GM19328 (cell line): Measurements from ENCODE around the gene TPSG1.
"Not testable (repeated sequence)": the region's sequence is repeated elsewhere in the genome, so short reads cannot be mapped to it uniquely, and the experiment has no call there.

Experiments
- ATAC-seq: cut with Tn5 transposase; IDR thresholded peaks from one replicate; pipeline ENCODE4 v1.9.1; 2021; ENCODE audit warnings: mild to moderate bottlenecking, moderate library complexity; ENCODE audit not compliant: unreplicated experiment

Gene TPSG1

DNA sequence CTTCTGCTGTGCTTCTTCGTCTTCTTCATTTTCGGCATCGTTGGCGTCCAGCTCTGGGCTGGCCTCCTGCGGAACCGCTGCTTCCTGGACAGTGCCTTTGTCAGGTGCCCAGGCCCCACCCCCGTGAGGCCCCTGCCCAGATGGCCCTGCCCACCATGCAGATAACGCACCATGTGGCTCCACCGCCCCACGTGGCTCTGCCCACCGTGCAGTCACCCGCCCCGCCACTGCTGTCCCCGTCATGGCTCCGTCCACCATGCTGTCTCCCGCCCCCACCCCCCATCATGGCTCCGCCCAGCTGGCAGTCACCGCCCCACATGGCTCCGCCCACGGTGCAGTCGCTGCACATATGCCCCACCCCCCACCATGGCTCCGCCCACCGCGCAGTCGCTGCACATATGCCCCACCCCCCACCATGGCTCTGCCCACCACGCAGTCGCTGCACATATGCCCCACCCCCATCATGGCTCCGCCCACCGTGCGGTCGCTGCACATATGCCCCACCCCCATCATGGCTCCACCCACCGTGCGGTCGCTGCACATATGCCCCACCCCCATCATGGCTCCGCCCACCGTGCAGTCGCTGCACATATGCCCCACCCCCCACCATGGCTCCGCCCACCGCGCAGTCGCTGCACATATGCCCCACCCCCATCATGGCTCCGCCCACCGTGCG lies 26.3 kb downstream of the TPSG1 start:
- not testable (repeated sequence) for ATAC-seq

DNA sequence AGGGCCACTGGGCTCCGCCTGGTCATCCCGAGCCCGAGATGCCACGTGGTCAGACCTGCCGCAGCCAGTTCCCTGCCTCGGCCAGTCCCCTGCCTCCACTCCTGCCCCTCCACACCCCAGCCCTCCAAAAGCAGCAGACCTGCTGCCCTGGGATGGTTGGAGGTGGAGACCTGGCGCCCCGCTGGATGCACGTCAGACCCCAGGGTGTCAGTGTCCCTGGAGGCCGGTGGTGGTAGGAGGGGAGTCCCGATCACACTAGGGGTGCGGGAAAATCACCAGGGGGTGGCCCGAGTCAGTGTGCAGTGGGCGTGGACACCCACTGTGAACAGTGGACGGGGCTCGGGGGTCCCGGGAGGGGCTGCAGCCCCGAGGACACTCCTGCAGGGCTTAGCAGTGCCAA lies 26.9 kb downstream of the TPSG1 start:
- no peak for ATAC-seq

DNA sequence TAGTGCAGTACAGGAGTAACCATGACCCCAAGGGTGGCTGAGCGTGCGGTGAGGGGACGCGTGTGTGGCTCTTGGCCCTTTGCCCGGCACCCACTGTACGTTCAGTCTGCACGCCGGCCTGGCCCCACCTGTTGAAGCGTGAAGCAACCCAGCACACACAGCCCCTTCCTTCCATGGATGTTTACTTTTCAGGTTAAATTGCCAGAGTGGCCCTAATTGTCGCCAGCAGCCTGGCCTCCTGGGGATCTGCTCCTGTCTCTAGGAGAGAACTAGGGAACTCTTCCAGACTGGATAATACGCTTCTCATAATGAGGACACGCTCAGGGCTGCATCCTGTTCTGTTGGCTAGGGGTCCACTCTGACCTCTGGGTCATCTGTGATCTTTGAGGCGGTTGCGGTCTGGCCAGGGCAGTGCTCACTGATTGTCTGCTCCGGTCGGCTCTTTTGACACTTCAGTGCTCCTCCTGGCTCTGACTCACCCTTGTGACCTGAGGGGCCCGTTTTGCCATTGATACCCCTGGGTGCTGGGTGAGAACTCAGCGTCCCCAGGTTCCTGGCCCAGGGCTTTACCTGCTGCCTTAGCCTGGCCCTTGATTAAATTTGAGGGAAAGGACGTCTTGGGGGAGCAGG lies 27.7 kb downstream of the TPSG1 start:
- ATAC-seq = no peak

DNA sequence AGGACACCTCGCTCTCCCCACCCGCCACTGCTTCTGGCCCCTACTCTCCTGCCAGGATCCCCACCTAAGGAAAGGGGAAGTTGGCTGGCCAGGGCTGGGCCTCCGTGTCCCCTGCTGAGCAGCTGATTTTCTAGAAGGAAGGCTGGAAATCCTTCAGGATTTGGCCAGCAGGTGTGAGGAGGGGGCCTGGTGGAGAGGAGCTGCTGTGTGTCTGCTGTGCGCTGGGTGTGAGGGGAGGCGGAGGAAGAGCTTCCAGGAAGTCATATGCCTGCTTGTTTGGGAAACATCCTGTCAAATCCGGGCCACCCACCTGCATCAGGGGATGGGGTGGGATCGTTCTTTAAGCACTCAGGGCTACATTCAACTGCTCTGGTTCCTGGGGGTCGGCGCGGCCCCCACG lies 28.6 kb downstream of the TPSG1 start:
- no peak for ATAC-seq

DNA sequence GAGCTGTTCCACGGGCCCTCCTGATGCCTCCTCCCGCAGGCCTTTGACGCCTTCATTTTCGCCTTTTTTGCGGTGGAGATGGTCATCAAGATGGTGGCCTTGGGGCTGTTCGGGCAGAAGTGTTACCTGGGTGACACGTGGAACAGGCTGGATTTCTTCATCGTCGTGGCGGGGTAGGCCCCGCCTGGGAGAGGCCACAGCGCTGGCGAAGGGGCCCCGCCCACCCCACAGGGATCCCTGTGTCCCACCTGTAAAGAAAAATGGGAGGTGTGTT lies 29.7 kb downstream of the TPSG1 start:
- ATAC-seq = no peak

DNA sequence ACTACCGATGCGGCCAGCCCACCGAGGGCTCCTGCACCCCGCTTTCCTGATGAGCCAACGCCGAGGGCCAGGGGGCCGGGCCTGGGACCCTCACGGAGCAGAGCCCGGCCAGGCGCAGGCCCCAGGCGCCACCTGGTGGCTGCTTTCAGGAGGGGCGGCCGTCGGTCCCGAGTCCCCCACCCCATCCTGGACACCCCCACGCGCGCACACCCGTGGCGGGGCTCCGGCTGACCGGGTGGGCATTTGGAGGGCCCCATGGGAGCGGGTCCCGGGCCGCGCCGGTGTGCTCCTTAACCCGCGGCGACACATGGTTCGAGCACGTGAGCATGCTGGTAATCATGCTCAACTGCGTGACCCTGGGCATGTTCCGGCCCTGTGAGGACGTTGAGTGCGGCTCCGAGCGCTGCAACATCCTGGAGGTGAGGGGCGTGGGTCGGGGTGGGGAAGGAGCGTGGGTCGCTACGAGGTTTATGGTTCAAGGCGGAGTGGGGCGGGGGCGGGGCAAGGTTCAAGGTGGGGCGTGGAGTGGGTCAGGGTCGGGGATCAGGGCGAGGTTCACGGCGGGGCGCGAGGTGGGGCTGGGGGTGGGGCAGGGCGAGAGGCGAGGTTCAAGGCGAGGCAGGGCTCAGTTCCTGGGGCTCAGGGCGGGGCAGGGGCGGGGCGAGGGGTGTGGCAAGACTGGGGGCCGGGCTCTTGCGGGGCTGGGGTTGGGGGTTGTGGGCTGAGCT lies 30.2 kb downstream of the TPSG1 start:
- ATAC-seq = no peak

DNA sequence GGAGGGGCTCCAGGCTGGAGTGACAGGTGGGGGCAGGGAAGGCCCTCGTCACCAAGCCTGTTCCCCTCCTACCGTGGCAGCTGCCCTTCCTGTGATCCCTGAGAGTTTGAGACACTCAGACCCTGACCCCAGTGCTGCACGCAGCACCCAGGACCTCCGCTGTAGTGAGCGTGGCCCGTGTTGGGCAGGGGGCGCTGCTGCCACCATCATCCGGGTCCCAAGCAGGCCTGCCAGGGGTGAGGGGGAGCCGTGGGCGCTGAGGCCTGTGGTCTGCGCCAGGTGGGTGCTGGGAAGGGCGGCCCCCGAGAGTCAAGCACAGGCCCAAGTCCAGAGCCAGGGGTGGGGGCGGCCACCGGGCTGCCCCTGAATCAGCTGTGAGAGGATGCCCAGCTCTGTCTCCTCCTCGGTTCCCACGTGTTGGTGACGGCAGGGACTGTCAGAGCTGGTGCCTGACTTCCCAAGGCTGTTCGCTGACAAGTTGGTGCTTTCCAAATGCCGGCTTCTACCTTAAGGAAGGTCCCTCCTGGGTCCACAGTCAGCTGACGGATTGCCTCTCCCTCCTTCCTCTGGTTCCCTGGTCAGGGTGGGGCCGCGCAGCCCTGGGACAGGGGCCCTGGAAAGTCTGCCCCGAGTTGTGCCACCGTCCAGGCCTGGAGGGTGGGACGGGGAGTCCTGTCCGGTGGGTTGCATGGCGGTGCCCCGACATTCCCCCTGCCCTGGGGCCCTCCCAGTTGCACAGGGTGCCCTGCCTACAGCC lies 31.1 kb downstream of the TPSG1 start:
- ATAC-seq = no peak

DNA sequence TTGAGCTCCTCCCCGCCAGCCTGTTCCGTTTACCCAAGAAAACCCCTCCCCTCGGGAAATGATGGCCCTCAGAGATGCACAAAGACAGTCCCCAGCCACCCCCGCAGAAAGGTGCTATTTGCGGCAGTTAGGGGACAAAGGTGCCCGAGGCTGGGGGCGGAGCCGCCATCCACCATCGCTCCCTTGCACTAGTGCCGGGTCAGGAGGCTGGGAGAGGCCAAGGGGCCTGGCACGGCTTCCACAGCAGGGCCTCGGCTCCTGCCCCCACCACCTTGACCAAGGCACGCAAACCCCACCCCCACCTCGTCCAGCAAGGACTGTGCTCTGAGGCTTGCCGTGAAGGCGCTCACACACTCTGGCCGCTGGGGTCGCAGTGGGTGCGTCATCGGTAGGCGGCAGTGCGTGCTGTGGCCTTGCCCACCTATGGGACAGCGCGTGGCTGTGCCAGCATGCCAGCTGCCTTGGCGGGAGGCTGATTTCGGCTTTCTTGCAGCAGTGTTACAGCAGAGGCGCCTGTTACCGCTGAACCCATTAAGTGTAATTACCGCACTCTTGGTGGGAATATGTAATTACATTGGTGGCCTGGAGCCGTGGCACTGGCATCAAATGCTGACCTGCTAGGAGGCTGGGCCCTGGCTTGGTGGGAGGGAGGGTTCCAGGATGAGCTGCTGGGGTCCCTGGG lies 31.8 kb downstream of the TPSG1 start:
- no peak for ATAC-seq

DNA sequence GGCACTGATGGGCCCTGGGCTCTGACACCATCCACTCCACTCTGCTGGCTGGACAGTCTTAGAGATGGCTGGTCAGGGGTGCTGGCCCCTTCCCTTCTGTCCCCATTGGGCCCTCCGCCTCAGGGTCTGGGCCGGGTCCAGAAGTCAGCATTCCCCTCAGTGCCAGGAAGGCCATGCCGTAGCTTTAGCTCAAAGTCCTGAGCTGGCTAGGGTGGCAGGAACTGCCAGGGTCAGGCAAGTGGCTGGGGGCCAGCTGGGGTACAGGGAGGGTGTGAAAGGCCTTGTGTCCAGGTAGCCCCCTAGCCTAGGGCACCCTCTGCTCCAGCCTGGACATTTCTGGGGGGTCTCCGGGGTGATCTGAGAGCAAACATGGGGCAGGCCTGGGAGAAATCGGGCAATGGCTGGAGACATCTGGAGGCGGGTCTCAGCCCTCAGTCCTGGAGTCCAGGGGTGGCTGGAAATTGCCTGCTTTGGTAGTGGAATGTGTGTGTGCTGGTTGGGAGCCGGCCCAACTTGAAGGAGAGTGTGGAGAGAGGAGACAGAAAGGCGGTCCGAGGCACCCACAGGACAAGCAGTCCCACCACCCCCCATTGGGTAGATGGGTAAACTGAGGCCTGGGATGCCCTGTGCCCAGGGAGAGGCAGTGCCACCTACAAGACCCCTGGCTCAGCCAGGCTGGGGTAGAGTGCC lies 32.5 kb downstream of the TPSG1 start:
- no peak for ATAC-seq

DNA sequence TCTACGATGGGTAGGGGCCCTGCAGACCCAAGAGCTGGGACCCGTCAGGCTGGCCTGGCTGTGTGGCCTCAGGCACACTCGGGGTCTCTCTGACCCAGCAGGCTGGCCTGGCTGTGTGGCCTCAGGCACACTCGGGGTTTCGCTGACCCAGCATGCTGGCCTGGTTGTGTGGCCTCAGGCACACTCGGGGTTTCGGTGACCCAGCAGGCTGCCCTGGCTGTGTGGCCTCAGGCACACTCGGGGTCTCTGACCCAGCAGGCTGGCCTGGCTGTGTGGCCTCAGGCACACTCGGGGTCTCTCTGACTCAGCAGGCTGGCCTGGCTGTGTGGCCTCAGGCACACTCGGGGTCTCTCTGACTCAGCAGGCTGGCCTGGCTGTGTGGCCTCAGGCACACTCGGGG lies 34.3 kb downstream of the TPSG1 start:
- not testable (repeated sequence) for ATAC-seq

DNA sequence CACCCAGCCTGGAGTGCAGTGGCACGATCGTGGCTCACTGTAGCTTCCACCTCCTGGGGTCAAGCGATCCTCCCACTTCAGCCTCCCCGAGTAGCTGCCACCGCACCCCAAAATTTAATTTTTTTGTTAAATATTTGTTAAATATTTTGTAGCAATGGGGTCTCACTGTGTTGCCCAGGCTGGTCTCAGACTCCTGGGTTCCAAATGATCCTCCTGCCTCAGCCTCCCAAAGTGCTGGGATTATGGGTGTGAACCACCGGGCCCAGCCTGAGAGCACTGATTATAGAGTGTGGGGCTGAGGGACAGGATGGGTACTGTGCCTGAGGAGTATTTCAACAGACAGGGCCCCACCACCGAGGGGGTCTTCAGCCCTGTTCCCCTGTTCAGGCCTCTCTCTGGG lies 35.6 kb downstream of the TPSG1 start:
- no peak for ATAC-seq

DNA sequence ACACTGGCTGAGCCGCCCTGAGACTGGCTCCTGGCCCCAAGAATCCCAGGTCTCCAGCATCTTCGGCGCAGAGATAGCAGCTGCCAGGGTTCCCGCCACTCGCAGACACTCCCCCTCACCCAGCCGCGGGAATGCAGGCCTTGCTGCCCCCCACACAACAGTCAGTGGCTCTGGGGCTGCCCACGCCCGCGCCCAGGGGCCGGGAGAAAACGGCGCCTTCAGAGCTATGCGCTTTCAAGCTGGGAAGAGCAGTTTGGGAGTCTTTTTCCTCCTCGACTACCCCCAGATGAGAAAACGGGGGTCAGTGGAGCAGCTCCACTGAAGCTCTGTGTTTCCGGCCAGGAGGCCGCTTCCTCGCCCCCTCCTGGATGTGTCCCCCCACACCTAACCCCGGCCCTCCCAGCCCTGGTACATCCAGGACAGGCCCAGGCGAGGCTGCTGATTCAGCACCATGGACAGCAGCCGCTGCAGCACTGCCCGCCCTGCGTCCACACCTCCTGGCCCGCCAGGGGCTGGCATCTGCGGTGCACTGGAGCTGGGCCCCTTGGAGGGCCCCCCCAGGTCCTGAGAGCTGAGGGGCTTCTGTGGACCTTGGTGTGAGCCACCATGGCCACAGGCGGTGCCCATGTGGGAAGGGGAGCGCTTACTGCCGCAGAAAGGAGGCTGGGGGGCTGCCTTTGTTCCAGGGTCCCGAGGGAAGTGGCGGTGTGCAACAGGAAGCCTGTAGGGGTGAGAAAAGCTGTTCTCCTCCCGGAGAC lies 36.5 kb downstream of the TPSG1 start:
- ATAC-seq = no peak

DNA sequence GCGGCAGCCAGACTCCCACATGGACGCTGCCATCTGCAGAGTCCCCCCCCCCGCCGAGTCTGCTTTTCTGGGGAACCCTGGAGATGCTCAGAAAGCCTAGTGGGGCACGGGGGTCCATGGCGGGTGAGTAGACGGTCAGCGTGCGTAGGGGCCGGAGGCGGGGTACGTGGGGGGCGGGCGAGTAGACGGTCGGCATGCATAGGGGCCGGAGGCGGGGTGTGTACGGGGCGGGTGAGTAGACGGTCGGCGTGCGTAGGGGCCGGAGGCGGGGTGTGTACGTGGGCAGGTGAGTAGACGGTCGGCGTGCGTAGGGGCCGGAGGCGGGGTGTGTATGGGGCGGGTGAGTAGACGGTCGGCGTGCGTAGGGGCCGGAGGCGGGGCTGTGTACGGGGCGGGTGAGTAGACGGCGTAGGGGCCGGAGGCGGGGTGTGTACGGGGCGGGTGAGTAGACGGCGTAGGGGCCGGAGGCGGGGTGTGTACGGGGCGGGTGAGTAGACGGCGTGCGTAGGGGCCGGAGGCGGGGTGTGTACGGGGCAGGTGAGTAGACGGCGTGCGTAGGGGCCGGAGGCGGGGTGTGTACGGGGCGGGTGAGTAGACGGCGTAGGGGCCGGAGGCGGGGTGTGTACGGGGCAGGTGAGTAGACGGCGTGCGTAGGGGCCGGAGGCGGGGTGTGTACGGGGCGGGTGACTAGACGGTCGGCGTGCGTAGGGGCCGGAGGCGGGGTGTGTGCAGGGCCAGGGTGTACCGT lies 39.4 kb downstream of the TPSG1 start:
- not testable (repeated sequence) for ATAC-seq

DNA sequence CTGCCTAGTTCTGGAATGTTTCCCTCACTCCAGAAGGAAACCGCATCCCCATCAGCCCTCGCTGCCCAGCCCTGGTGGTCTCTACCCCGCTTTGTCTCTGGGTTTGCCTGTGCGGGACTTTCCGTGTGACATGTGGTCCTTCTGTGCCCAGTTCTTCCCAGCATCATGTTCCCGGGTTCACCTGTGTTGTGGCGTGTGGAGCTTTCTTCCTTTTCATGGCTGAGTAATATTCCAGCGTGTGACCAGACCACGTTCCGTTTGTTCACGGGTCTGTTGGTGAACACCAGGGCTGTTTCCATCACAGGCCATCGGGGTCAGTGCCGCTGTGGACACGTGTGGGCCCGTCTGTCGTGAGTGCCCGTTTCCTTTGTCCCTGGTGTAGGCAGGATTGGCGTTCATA lies 40.1 kb downstream of the TPSG1 start:
- ATAC-seq = no peak

DNA sequence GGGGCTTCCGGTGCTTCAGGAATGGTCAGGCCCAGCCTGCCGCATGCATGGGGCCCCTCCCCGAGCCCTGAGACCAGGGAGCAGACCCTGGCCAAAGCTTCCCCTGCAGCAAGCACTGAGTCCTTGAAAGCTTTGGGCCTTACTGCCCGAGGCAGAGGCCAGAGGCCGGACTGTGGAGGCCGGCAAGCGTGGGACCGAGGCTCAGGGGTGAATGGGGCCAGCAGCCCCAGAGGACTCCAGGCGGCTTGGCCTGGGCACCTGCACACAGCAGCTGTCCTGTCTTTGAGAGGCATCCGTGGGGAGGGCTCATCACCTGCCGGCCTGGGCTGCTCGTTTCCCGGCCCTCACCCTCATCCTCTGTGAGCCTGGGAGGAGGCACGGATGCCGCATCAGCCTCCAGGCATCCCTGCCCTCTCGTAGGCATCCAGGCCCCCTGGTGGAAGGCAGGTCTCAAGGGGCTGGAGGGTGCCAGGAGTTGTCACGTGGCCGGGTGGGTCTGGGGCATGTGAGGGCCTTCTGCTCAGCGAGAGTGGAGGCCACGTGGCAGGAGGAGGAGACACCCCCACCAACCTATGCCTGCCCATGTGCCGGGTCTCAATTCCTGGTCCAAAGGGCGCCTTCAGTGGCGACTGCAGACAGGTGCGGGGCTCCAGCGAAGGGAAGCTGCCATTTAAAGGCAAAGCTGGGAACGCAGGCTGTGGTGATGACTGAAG lies 40.8 kb downstream of the TPSG1 start:
- no peak for ATAC-seq

DNA sequence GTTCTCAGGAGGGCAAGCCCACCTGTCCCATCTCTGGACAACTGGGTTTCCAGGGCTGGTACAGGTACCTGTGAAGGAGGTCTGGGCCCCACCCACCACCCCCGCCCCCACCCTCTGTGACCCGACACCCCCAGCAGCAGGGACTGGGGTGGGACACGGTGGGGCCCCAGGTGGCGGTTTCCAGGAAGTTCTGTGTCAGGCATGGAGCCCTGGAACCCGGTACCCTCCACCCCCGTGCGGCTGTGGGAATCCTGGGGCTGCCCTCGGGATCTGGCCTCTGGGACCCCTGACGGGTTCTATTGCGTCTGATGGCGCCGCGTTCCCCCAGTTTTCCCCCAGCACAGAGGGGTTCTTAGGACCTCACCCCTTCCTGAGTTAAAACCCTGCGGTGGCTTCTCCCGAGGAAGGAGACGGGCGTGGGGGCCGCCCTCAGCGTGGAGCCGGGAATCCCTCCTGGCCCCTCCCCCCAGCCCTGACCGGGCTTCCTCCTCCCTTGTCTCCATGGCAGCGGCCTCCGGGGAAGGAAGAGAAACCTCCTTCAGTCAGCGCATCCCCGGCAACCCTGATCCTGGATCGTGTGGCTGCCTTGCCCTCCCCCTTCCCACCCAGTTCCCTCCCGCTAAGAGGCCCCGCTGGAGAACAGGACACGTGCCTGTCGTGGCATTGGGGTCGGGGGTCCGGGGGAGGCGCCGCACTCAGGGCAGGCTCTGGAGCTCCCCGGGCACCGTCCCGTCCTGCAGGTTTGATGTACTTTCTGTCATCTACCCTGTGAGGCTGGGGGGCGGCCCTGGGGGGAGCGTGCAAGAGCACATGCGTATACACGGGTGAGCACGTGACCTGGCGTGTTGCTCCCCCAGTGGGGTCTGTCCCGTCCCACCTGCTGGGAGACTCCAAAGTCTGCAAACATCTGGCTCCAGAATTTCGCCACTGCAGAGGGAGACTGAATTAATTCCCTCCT lies 41.8 kb downstream of the TPSG1 start:
- ATAC-seq = no peak

DNA sequence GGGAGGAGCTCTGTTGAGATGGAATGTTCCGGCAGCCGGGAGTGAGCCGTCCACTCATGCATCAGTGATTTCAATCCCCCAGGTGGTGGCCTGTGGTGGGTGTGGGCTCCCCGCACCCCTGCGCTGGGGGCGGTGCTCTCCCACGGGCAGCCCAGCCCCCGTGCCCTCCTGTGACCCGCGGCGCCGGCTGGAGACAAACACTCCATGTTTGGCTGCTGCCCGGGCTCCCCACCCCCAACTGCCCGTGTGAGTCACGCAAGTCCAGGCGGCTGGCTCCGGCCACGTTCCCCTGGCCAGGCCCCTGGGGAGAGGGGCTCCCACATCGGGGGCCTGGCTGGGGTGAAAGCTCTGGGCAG lies 42.8 kb downstream of the TPSG1 start:
- no peak for ATAC-seq
